ENCODE data around the gene CCDC85A.

DNA sequence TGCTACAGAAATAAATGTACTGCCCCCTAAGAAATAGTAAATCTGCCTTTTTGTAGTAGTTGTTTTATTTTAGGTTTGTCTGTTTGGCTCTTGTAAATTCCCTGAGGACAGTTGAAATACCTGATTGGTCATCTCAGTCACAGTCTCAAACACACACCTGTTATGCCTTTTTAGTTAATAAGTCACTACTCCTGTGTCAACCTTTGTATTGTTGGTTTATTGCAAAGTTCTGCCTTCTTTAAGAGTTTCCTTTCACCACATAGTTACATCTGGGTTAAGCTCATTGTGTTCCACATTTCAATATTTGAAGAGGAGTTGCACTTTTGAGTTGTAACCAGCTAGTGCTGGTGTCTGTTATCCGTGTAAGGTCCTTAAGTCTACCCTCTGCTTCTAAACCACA, 198.7 kb downstream of the CCDC85A start:
- no peak for TF ChIP-seq POLR2A (IDR thresholded peaks at IDR 0.05)
- TF ChIP-seq, protein P1, sequence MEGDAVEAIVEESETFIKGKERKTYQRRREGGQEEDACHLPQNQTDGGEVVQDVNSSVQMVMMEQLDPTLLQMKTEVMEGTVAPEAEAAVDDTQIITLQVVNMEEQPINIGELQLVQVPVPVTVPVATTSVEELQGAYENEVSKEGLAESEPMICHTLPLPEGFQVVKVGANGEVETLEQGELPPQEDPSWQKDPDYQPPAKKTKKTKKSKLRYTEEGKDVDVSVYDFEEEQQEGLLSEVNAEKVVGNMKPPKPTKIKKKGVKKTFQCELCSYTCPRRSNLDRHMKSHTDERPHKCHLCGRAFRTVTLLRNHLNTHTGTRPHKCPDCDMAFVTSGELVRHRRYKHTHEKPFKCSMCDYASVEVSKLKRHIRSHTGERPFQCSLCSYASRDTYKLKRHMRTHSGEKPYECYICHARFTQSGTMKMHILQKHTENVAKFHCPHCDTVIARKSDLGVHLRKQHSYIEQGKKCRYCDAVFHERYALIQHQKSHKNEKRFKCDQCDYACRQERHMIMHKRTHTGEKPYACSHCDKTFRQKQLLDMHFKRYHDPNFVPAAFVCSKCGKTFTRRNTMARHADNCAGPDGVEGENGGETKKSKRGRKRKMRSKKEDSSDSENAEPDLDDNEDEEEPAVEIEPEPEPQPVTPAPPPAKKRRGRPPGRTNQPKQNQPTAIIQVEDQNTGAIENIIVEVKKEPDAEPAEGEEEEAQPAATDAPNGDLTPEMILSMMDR (IDR thresholded peaks at IDR 0.05 in 8 of 11, conservative IDR thresholded peaks at IDR 0.05 in 3 of 11): no peak

Data from spleen (tissue), 7 donors.